ENCODE data around the gene NUDT5.

DNA sequence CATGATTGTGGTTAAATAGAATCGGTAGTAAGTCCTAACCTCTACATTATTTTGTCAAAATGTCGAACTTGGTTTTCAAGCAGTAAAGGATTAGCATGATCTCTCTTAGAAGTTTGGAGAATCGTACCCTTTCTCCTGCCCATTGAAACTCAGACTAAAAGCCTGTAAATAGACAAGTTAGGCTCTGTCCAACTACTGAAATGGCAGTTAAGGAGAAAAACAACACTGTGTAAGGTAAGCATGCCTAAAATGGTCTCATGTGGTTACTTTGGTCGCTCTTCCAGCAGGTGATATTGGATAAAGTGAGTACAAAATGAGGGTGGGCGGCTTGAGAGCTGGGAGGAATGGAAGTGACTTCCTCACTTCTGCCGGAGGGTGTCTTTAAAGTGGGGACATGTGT is 41.2 kb downstream of the NUDT5 start:
- no peak for TF ChIP-seq CTCF (IDR thresholded peaks at IDR 0.05; ENCODE audit: insufficient read depth, low read length, poor library complexity, severe bottlenecking)
- TF ChIP-seq EZH2phosphoT487 (conservative IDR thresholded peaks at IDR 0.05; ENCODE audit: low read length) = no peak
